HG03025 (cell line): Measurements from ENCODE around the gene SCCPDH.
"Not testable (repeated sequence)": the region's sequence is repeated elsewhere in the genome, so short reads cannot be mapped to it uniquely, and the experiment has no call there.

Source experiments
- ATAC-seq: cut with Tn5 transposase; IDR thresholded peaks from one replicate; pipeline ENCODE4 v1.9.1; 2021; ENCODE audit warnings: mild to moderate bottlenecking, moderate library complexity; ENCODE audit not compliant: unreplicated experiment, low FRiP score

SCCPDH gene

GRCh38 chr1:246746155-246746554, 21.9 kb downstream of the SCCPDH start:
- not testable (repeated sequence) for ATAC-seq

DNA sequence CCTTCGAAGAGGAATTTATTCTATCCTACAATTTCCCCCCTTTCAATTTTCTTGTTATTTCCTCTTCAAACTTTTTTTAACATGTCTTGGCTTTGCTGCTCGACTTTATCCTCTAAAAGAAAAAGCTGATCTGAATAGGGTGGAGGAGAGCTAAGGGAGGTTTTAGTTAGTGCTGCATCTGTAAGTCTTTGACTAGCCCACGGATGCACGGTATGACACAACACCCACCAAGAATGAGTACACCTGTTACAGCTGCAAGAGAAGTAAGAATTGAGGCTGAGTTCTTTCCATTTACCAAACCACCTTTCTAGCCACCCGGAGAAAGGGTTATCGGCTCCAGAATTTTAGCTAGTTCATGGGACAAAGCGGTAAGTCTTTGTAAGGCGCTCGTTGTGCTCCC, 23.8 kb downstream of the SCCPDH start:
- no peak for ATAC-seq

DNA sequence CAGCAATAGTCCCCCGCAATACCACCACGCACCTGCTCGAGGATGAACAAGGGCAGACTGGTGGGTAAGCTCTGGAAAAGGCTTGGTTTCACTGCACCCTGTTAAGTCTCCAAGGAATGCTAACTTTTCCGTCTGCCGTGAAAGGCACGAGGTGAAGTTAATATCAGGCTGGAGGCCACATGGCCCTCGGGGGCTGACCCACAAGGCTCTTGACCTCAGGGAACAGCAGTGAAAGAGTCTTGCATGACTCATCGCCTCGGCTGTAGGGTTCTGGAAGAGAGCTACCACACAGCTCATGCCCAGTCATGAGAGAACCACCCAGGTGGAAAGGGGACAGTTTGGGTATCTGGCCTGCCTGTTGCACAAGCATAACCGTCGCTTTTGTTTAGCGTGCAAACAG, 24.7 kb downstream of the SCCPDH start:
- ATAC-seq: no peak

GRCh38 chr1:246750752-246751151, 26.5 kb downstream of the SCCPDH start:
- no peak for ATAC-seq

DNA sequence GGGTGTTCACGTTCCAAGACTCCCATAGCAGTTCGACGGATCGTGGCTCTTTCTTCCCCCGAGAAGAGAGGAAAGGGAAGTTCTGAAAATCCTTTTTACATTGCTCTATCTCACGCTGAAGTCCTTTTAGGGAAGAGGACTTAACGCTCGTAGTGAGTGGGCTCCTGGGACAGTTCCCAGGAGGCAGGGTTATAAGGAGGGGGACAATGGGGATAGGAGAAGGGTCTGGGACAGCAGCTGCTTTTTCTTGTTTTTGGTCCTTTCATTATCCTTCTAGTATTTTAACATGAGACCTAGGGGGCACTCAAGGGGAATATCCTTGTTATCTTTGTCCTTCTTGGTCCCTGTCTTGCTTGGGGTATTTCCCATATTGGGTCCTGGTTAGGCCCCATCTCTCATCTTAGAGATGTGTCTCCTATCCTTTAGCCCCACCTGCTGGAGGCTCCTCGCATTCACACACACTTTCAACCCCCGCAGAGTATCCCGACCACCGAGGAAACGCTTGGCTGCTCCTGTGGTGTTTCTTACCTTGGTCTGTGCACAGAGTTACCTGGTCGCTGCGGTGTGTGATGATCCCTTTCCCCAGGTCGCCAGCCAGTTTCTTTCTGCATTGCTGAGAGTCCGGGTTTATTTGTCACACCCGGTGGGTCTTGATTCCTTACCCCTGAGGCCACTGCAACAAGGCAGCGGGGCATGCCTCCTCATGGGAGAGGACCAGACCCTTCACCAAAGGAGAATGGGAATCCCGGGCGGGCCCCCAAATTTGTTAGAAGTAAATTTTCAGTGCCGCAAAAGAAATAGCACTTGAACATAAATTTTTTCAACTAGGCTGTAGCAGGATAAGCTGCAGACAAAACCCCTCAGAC, 29.7 kb downstream of the SCCPDH start:
- peak; percentile 89 for ATAC-seq

- ATAC-seq: no peak
Observed at GRCh38 chr1:246755419-246755818, 31.2 kb downstream of the SCCPDH start.

- ATAC-seq: no peak
Observed at GRCh38 chr1:246760422-246761347, 36.5 kb downstream of the SCCPDH start.

DNA sequence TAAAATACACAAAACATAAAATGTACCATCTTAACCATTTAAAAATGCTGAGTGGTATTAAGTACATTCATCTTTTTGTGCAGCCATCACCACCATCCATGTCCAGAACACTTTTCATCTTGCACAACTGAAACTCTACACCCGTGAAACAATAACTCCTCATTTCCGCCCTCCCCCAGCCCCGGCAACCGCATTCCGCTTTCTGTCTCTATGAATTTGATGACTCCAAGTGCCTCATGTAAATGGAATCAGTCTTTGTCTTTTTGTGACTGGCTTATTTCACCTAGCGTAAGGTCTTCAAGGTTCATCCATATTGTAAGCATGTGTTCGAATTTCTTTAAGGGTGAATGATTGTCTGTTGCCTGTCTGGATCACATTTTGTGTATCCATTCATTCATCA, 37.2 kb downstream of the SCCPDH start:
- ATAC-seq: no peak

GRCh38 chr1:246765521-246765920, 41.3 kb downstream of the SCCPDH start:
- no peak for ATAC-seq

GRCh38 chr1:246768403-246769020, 44.3 kb downstream of the SCCPDH start:
- ATAC-seq: no peak

DNA sequence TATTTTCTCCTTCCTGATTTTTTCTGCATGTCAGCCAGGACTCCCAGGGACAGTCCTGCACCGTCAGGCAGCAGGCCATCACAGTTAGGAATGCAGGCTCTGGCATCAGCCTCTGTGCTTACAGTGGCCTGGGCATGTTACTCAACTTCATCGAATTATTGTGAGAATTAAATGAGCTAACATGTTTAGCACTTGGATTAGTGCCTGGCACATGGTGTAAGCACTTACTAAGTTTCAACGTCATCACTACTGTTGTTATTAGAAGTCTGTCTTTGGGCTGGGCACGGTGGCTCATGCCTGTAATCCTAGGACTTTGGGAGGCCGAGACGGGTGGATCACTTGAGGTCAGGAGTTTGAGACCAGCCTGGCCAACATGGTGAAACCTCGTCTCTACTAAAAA, 45.1 kb downstream of the SCCPDH start:
- no peak for ATAC-seq

DNA sequence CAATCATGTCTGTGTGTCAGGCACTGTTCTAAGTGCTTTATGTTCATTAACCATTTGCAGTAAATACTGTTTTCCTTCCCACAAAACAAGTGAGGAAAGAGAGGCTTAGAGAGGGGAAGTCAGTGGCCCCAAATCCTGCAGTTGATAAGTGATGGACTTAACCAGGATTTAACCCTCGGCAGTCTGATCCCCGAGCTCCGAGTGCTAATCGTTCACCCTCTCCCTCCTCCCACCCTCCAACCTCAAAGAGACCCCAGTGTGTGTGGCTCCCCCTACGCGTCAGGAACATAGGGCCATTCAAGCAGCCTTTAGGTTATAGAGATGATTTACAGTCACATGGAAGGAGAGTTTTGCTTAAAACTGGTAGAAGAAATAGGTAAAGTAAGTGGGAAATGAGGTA, 47.2 kb downstream of the SCCPDH start:
- ATAC-seq: no peak

DNA sequence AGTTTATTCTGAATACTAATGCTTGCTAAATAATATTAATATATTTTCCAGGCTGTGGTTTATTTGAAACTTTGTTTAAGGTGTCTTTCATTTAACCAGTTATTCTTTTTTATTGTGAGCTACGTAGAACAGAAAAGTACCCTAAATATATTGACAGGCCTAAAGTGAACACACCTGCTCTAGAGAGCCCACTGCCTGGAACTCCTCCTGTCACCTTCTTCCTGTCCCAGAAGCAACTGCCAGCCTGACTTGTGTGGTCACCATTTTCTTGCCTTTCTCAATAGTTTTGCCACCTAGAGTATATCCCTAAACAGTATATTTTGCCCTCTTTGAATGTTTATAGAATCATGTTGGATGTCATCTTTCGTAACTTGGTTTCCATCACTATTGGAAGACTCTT, 48.5 kb downstream of the SCCPDH start:
- ATAC-seq: no peak

GRCh38 chr1:246773213-246773641, 49.0 kb downstream of the SCCPDH start:
- ATAC-seq: peak; percentile 89

DNA sequence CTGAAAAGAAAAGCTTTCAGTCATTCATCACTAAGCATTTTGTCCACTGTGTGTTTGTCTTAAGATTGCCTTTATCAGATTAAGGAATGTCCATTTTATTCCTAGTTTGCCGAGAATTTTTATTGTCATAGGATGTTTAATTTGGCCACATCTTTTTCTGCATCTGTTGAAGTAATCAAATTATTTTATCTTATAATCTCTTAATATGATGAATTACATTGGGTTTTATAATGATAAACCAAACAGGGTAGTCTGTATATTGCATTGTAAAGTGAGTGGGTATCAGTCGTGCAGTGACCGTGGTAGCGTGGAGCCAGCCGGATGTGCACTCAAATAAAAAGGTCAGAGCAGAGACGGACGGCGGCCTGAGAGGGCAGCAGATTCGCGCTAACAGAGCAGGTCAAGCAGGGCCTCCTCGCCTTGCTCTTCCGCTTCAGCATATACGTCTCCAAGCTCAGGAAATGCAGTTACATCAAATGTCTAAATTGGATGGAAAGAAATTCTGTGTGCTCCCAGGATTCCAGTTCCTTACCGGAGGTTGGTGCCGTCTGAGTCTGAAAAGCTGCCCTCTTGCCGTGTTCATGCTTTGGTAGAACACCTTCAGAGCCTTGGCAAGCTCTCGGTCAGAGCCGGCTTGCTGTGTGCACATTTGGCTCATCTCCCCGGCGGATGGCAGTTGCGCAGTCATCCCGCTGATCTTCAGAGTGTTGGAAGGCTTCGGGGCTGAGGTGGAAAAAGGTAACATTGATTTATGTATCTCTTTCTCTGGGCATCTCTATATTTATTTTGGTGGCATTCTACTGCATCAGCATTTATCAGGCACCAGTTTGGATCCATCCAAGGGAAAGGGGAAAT, 51.5 kb downstream of the SCCPDH start:
- ATAC-seq: no peak

DNA sequence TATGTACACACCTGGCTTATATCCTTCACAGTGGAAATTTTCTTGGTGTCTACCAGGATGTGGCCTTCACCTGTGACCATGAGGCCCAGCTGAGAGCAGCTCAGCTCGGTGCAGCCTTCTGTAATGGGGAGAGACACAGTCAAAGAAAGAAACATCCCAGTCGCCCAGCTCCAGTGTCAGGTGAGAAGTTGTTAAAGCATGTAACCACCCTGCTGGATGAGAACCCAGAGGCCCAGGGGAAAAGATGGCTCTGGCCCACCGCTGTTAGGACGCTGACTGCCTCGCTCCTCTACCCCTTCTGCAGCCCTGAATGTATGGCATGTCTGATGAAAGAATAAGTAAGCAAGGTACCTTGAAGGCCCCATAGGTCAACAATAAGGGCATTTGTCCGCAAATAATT, 52.7 kb downstream of the SCCPDH start:
- ATAC-seq: no peak

- ATAC-seq: no peak
Observed at GRCh38 chr1:246778663-246779062, 54.5 kb downstream of the SCCPDH start.

DNA sequence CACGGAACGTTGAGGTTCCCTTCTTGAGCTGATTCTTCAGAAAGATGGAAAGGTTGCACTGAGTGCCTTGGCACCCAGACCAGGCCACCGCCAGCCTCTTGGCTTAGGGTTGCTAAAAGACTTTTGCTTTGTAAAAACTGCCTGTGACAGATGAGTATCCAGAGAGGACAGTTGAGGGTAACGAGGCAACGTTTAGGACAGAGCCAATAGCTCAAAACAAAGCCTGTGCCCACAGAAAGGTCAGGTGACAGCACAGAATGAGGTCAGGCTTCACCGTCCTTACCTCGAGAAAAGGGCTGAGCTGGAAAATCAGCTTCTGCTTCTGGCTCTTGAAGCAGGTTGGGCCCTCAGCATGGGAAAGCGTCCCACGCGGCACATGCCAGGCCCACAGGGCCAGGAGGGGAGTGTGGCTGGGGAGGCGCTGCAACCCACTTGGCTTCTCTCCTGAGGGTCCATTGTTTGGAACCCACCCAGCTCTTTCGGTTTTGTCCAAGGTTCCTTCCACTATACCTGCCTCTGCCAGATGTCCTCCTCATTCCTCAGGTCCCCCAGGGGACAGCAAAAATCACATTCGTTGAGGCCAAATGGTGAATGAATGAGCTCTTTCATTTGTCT, 55.5 kb downstream of the SCCPDH start:
- no peak for ATAC-seq

- no peak for ATAC-seq
Observed at GRCh38 chr1:246780264-246780663, 56.1 kb downstream of the SCCPDH start.

DNA sequence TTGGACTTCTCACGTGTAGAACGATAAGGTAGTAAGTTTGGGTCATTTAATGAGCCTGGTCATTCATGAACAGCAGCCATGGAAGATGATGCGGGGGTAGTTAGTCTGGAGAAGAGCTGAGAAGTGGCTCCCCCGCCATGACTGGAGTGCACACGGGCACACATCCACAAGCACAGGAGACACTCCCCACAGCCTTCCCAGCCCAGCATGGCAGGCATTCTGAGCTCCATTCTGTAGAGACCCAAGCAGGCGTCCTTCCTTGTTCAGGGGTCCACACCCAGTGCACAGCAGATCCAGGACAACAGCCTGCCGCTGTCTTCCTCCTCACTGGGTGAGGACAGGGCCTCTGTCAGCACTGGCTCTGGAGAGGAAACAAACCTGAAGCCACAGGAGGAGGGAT, 57.0 kb downstream of the SCCPDH start:
- ATAC-seq: no peak
